HG02840 (cell line): ENCODE results near the gene CCDC88A.
"Not testable (repeated sequence)": the region's sequence is repeated elsewhere in the genome, so short reads cannot be mapped to it uniquely, and the experiment has no call there.

ENCODE experiments used
- ATAC-seq: cut with Tn5 transposase; IDR thresholded peaks from one replicate; pipeline ENCODE4 v1.9.1; 2021; ENCODE audit warnings: mild to moderate bottlenecking, moderate library complexity, moderate number of reproducible peaks; ENCODE audit not compliant: unreplicated experiment, low FRiP score

CCDC88A gene

DNA sequence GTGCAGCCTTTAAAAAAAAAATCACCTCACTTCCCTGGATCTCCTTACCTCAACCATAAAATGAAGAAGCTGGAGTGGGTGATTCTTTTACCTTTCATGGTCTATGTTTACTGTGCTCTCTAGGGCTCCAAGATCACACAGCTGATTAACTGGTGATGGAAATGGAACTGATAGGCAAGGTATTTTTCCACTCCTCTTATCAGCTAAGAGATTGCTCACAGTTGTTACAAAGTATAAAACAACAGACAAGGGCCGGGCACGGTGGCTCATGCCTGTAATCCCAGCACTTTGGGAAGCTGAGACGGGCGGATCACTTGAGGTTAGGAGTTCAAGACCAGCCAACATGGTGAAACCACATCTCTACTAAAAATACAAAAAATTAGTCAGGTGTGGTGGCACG, 172.6 kb downstream of the CCDC88A start:
- no peak for ATAC-seq

DNA sequence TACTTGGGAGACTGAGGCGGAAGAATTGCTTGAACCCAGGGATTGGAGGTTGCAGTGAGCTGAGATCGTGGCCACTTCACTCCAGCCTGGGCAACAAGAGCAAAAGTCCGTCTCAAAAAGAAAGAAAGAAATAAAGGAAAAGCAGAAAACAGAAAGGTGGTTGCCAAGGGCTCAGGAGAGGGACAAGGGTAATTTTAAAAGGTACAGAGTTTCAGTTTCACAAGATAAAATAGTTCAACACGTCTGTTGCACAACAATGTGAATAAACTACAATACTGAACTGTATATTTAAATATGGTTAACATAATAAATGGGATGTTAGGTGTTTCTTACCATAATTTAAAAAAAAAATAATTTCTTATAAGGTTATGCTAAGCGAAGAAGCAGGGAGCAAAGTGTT, 174.2 kb downstream of the CCDC88A start:
- ATAC-seq: no peak

DNA sequence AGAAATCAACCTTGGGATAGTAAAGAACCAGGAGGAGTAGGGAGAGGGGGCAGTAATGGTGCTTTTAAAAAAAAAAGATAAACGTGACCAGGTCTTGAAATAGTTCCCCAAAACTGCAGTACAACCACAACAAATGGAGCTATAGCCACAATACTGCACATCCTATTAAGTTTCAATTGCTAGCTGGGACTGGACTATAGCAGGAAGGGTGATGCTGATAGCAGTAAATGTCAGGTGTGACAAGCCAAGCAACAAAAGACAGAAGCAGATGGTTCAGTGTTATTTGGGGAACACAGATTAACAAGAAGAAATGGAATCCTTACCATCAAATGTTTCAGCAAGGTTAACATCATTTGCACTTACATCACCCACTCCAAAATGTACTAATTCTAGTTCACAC, 177.0 kb downstream of the CCDC88A start:
- ATAC-seq: no peak

DNA sequence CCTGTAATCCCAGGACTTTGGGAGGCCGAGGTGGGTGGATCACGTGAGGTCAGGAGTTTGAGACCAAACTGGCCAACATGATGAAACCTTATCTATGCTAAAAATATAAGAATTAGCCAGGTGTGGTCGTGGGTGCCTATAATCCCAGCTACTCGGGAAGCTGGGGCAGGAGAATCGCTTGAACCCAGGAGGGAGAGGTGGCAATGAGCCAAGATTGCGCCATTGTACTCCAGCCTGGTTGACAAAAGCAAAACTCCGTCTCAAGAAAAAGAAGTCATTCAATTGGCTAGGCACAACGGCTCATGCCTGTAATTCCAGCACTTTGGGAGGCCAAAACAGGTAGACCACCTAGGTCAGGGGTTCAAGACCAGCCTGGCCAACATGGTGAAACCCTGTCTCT, 178.1 kb downstream of the CCDC88A start:
- ATAC-seq: not testable (repeated sequence)

DNA sequence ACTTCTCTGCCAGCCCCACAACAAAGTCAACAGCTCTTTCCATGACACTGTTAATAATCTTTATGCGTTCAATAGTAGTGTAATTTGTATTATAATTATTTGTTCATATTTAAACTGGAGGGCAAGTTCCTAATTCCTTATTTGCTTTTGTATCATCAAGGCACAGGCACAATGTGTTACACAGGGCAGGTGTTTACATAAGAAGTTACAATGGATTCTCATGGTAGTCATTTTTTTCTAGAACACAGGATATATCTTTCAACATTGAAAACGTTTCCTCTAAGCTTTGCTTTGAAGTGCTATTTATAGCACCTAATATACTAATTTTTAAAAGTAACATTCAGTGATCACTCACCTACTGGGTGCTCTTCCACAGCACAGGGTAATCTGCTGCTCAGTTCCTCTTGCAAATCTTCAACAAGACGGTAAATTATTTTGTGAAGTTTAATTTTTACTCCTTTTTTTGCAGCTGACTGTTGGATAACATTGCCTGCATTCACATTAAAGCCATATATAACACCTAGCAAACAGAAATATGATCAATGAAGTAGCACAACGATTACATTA, 179.9 kb downstream of the CCDC88A start:
- no peak for ATAC-seq
